Mesothelial cell of epicardium (in vitro differentiated cells): ENCODE data around the gene C3. TPM values are rescaled to one million over a fixed set of nuclear protein-coding genes. Genes with fewer than 3 reads are reported as not detected.

Experiments used
- DNase-seq, 2 experiments: peaks; one replicate each; pipeline ENCODE4 v3.0.0; 2021; ENCODE audit warnings: low spot score in 2 of 2; ENCODE audit not compliant: unreplicated experiment in 2 of 2
- H3K27ac Mint-ChIP-seq: 2 replicates; pipeline ENCODE4 v1.8.0; 2021; ENCODE audit warnings: mixed read lengths
- H3K27me3 Mint-ChIP-seq: 2 replicates; pipeline ENCODE4 v1.8.0; 2021; ENCODE audit warnings: low read depth, mixed read lengths
- H3K36me3 Mint-ChIP-seq: 2 replicates; pipeline ENCODE4 v1.8.0; 2021; ENCODE audit warnings: mixed read lengths
- H3K4me1 Mint-ChIP-seq: 2 replicates; pipeline ENCODE4 v1.8.0; 2021; ENCODE audit warnings: mixed read lengths
- H3K4me3 Mint-ChIP-seq: 2 replicates; pipeline ENCODE4 v1.8.0; 2021; ENCODE audit warnings: mild to moderate bottlenecking, moderate library complexity, mixed read lengths
- H3K9me3 Mint-ChIP-seq: 2 replicates; pipeline ENCODE4 v1.8.0; 2021; ENCODE audit warnings: mixed read lengths
- total RNA-seq: library from RNA; stranded (reverse); gene quantifications from 3 replicates; pipeline ENCODE4 v1.2.1, GENCODE V29; 2021
- TF ChIP-seq, protein P1 (sequence below): fragments of 200-600 bp; sonication (generic); IDR thresholded peaks from one replicate; pipeline ENCODE4 v1.5.0; 2021; ENCODE audit warnings: antibody characterized with exemption; ENCODE audit not compliant: unreplicated experiment

Gene C3
- total RNA-seq, 1 donor from 2014 or later = 24.5 TPM

DNA sequence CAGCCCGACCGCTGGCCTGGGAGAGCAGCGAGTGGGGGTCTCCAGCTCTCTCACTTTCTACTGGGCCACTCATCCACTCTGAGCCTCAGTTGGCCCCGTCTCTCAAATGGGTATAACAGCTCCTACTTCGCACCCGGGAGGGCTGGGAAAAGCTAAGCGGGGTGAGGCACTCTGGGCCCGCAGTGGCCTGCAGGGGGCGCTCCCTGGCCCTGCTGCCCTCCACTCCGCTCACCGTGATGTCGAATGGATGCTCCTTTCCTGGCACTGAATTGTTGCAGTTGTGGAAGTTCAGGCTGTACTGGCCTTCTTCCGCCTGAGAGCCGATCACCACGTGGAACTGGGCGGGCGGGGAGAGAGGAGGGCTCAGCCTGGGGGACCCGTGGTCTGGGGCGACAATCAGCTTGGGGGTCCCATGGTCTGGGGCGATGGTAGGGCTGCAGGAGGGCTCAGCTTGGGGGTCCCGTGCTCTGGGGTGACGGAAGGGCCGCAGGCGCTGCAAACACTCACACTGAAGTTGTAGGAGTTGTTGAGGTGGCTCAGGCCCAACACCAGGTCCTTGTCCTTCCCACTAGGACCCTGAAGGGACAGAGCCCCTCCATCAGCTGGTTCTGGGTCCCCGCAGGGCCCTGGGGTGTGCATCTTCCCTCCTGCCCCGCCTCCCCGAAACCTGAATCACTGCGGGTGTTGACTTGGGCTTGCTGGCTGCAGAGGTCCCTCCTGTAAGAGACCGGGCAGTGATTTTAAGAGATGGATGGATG lies 13.1 kb upstream of the C3 start:
- no peak for DNase-seq
- Mint-ChIP-seq H3K4me3 (no peak overlapping the region), H3K9me3 (no peaks in the 10 kb centered on the region), H3K27ac (no peak overlapping the region), H3K27me3 (no peaks in the 10 kb centered on the region), H3K36me3 (peaks cover 10% of the 10 kb centered on the region), H3K4me1 (peaks cover 24% of the 10 kb centered on the region)
- TF ChIP-seq, protein P1, sequence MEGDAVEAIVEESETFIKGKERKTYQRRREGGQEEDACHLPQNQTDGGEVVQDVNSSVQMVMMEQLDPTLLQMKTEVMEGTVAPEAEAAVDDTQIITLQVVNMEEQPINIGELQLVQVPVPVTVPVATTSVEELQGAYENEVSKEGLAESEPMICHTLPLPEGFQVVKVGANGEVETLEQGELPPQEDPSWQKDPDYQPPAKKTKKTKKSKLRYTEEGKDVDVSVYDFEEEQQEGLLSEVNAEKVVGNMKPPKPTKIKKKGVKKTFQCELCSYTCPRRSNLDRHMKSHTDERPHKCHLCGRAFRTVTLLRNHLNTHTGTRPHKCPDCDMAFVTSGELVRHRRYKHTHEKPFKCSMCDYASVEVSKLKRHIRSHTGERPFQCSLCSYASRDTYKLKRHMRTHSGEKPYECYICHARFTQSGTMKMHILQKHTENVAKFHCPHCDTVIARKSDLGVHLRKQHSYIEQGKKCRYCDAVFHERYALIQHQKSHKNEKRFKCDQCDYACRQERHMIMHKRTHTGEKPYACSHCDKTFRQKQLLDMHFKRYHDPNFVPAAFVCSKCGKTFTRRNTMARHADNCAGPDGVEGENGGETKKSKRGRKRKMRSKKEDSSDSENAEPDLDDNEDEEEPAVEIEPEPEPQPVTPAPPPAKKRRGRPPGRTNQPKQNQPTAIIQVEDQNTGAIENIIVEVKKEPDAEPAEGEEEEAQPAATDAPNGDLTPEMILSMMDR = peak; percentile 38

DNA sequence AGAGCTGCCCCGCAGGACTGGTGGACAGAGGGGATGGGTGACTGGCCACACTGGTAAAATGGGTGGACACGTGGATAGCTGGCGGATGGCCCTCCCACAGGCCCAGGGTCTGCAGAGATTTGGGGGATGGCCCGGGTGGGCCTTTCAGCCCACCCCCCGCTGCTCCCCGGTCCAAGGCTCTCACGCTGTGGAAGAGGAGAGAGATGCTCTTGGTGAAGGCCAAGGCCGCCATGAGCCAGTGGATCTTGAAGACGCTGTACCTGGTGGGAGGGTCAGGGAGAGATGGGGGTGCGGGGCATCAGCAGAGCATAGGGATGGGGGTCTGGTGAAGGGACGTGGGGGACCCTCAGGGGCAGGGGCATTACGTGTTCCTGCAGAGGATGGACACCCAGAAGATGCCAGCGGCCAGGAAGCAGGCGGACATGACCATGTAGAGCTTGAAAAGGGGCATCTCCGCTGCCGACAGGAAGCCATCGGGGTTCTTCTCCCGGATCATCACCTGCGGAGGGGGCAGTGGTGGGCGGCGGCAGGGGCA lies 12.4 kb upstream of the C3 start:
- Mint-ChIP-seq H3K36me3 (peaks cover 10% of the 10 kb centered on the region), H3K27ac (no peak overlapping the region), H3K4me1 (peaks cover 17% of the 10 kb centered on the region), H3K4me3 (no peak overlapping the region), H3K9me3 (no peaks in the 10 kb centered on the region), H3K27me3 (no peaks in the 10 kb centered on the region)
- TF ChIP-seq, protein P1 = no peak
- DNase-seq = no peak

DNA sequence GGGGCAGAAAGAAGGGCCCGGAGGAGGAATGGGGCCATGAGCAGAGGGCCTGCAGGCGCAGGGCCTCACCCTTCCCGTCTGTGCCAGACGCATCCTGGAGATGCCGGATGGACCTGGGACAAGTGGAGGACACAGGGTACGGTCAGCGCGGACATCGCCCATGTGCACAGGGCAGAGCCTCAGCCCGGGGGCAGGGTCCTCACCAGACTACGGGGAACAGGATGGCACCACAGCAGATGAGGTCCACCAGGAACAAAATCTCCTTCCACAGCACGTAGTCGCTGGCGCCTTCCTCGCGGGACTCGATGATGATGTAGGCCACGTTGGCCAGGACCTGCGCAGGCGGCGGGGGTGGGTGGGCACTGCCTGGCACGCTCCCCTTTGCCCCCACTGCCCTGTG lies 11.4 kb upstream of the C3 start:
- no peak overlapping the region for H3K27ac Mint-ChIP-seq
- peaks cover 10% of the 10 kb centered on the region for H3K36me3 Mint-ChIP-seq
- peaks cover 15% of the 10 kb centered on the region for H3K4me1 Mint-ChIP-seq
- no peaks in the 10 kb centered on the region for H3K9me3 Mint-ChIP-seq
- H3K27me3 Mint-ChIP-seq = no peaks in the 10 kb centered on the region
- DNase-seq = no peak
- TF ChIP-seq, protein P1 = no peak
- no peak overlapping the region for H3K4me3 Mint-ChIP-seq

DNA sequence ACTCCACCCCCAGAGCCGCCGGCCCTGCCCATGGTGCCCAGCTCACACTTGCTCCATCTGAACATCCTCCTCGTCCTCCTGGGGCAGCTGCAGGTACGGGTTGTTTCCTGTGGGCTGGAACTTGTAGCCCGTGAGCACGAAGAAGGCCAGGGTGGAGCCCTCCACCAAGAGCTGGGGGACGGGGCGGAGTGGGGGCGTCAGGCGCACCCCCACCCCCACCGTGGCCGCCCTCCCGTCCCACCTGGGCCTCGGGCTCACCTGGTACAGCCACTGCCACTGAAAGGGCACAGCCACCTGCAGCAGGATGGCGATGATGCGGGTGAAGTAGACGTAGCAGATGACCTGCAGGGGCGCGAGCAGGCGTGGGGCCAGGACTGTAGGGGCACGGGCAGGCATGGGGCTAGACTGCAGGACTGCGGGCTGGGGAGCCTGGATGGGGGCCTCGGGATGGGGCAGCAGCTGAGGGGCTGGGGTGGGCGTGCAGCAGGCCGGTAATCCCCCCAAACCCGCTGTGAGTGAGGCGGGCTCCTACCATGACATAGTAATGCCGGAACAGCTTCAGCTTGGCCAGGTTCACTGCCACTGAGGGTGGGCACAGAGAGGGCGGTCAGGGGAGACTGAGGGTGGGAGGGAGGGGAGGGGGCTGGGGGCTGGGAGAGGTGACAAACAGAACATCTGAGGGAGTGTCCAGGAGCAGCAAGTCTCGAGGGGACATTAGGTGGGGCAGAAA lies 10.7 kb upstream of the C3 start:
- DNase-seq = no peak
- TF ChIP-seq, protein P1 = no peak
- H3K36me3 Mint-ChIP-seq = peaks cover 10% of the 10 kb centered on the region
- H3K4me3 Mint-ChIP-seq = no peak overlapping the region
- H3K27me3 Mint-ChIP-seq = no peaks in the 10 kb centered on the region
- no peaks in the 10 kb centered on the region for H3K9me3 Mint-ChIP-seq
- H3K4me1 Mint-ChIP-seq = peaks cover 10% of the 10 kb centered on the region
- H3K27ac Mint-ChIP-seq = no peak overlapping the region

DNA sequence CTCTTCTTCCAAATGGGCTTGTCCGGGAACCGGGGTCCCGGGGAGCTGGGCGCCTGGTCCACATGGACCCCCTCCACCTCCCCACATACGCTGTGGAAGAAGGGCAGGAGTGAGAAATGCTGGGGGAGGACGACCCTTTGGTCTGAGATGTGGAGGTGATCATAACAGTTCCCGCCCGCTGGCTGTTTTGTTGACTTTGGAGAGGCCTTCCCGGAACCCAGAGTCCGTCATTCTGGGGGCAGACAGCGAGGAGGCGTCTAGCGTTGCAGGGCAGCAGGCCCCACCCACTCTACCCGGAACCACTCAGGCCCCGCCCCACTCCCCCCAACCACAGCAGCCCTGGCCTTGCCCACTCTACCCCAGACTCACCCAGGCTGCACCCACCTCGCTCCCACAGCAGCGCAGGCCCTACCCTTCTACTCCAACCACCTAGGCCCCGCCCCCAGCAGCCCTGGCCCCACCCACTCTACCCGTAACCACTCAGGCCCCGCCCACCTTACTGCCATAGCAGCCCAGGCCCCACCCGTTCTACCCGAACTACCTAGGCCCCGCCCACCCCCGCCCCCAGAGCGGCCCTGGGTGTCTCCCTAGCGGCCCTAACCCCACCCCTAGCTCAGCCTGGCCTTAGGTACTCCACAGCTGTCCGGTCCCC lies 9.8 kb upstream of the C3 start:
- H3K27ac Mint-ChIP-seq = no peak overlapping the region
- no peak for DNase-seq
- H3K36me3 Mint-ChIP-seq = peaks cover 10% of the 10 kb centered on the region
- H3K27me3 Mint-ChIP-seq = no peaks in the 10 kb centered on the region
- H3K4me1 Mint-ChIP-seq = peaks cover 5% of the 10 kb centered on the region
- TF ChIP-seq, protein P1 = no peak
- no peak overlapping the region for H3K4me3 Mint-ChIP-seq
- no peaks in the 10 kb centered on the region for H3K9me3 Mint-ChIP-seq
